HG03103 (cell line): Measurements from ENCODE around the gene SLC25A21.
"Not testable (repeated sequence)": the region's sequence is repeated elsewhere in the genome, so short reads cannot be mapped to it uniquely, and the experiment has no call there.

Experiments used
- ATAC-seq: cut with Tn5 transposase; IDR thresholded peaks from one replicate; pipeline ENCODE4 v1.9.1; 2021; ENCODE audit warnings: low read depth; ENCODE audit not compliant: unreplicated experiment

SLC25A21 gene

DNA sequence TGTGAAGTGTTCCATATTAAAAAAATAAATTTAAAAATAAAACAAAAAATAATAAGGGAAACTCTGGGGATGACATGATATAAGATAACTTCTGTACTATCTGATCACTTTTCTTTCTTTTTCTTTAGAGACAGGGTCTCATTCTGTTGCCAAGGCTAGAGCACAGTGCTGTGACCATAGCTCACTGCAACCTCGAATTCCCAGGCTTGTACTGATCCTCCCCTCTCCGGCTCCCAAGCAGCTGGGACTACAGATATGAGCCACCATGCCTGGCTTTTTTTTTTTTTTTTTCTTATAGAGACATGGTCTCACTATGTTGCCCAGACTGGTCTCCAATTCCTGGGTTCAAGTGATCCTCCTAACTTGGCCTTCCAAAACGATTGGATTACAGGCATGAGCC, 14.9 kb upstream of the SLC25A21 start:
- no peak for ATAC-seq

DNA sequence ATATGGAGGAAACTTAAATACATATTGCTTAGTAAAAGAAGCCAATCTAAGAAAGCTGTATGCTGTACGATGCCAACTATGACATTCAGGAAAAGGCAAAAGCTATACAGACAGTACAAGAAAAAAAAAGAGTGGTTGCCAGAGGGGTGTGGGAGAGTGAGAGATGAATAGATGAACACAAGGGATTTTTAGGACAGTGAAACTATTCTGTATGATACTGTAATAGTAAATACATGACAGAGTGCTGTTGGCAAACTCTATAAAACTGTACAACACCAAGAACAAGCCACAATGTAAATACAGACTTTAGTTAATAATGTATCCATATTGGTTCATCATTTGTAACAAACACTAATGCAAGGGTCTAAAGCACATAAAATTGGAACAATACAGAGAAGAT, 14.5 kb upstream of the SLC25A21 start:
- no peak for ATAC-seq

DNA sequence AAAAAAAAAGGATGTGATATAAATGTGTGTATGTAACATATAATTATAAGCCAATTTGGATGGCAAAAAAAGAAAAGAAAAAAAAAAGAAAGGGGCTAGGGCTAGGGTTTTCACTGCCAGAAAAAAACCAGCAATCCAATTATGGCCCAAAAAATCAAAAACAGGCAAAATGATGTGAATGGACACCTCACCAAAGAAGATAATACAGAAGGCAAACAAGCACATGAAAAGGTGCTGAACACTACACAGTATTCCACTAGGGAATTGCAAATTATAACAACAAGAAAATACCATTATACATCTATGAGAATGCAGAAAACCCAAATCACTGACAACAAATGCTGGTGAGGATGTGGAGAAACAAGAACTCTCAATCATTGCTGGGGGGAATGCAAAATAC, 13.3 kb upstream of the SLC25A21 start:
- no peak for ATAC-seq

- ATAC-seq: not testable (repeated sequence)
Observed at GRCh38 chr14:37184520-37184919, 12.1 kb upstream of the SLC25A21 start.

DNA sequence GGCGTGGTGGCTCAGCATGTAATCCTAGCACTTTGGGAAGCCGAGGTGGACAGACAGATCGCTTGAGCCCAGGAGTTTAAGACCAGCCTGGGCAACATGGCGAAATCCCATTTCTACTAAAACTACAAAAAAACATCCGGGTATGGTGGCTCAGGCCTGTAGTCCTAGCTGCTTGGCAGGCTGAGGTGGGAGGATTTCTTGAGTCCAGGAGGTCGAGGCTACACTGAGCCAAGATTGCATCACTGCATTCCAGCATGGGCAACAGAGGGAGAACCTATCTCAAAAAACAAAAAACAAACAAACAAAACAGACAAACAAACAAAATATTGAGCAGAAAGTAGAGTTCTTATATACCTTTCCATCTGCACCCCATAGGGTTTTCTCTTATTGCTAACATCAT, 9.0 kb upstream of the SLC25A21 start:
- ATAC-seq: no peak

DNA sequence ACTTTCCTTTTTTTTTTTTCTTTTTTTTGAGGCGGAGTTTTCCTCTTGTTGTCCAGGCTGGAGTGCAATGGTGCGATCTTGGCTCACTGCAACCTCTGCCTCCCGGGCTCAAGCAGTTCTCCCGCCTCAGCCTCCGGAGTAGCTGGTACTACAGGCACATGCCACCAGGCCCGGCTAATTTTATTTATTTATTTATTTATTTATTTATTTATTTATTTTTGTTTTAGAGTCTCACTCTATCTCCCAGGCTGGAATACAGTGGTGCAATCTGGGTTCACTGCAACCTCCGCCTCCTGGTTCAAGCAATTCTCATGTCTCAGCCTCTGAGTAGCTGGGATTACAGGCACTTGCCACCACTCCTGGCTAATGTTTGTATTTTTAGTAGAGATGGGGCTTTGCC, 8.5 kb upstream of the SLC25A21 start:
- ATAC-seq: not testable (repeated sequence)

DNA sequence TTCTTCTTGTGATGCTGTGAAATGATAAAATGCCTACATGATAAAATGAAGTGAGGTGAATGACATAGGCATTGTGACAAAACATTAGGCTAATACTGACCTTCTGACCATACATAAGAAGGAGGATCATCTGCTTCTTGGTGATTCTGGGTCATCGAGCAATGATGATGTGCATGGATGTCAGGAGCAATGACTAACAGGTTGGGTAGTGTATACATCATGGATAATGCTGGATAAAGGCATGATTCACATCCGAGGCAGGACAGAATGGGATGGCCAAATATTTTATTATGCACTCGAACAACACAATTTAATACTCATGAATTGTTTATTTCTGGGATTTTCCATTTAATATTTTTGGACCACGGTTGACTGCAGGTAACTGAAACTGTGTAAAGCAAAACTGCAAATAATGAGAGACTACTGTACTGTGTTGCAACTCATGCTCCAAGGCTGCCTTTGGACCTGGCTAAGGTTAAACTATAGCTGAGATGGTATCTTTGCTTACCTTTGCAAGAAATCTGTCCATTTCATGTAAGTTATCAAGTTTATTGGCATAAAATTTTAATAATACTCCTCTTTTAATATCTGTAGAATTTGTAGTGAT, 7.6 kb upstream of the SLC25A21 start:
- ATAC-seq: no peak

- no peak for ATAC-seq
Observed at GRCh38 chr14:37172936-37173614, 669 bp upstream of the SLC25A21 start.

DNA sequence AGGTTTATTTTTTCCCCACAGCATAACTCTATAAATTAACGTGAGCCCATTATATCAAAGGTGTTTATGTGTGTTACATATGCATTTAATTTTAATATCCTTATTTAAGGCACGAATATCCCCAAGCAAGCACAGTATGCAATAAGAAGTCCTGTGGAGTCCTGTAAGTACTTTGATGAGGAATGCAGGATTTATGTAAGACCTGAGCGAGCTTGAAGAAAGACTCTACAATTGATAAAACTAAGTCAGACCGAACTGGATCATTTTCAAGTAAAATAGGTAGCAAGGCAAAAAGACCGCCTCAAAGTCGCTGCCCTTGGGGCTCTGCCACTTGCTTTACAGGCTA, 755 bp downstream of the SLC25A21 start:
- no peak for ATAC-seq

DNA sequence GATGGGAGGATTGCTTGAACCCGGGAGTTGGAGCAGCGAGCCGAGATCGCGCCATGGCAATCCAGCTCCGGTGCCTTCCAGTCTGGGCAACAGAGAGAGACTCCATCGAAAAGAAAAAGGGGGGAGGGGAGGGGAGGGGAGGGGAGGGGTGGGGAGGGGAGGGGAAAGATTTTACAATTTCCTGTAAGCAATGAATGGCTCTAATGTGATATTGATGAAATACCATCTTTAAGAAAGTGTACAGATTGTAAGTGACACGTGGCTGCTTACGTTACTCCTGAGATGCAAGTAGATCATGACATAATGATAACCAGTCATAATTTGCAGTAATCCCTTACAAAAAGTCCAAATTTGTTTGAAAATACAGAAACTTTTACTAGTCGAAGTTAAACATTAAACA, 1.4 kb downstream of the SLC25A21 start:
- ATAC-seq: no peak

DNA sequence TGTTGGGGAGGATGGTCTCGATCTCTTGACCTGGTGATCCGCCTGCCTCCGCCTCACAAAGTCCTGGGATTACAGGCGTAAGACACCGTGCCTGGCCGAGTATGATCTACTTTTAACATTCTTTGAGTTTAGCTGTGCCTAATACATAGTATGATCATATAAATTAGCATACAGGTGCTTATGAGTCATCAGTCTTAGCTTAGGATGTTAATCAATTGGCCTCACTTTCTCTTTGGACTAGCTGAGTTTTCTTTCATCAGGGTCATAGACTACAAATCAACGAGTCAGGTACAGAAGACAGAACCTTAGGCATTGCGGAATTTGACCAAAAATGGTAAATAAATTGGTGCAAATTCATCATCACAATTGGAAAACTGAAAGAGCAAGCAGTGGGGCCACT, 2.2 kb downstream of the SLC25A21 start:
- ATAC-seq: no peak

DNA sequence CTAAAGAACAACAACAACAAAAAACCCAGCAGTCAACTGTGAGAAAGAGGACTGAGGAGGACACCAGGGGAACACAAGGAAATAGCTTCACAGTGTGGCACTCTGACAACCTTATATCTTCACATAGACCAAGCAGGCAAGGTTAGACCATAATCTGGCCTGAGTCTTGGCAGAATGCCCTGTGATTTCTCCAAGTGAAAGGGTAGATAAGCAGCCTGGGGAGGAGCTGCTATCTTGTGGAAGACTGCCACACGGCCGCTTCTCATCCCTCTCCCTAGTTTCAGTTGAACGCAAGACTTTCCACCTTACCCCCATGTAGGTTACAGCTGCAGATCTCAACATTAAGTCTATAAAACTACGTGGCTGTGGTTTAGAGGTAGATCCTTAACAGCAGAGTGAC, 3.7 kb downstream of the SLC25A21 start:
- ATAC-seq: no peak

GRCh38 chr14:37167151-37168047, 5.0 kb downstream of the SLC25A21 start:
- ATAC-seq: no peak

DNA sequence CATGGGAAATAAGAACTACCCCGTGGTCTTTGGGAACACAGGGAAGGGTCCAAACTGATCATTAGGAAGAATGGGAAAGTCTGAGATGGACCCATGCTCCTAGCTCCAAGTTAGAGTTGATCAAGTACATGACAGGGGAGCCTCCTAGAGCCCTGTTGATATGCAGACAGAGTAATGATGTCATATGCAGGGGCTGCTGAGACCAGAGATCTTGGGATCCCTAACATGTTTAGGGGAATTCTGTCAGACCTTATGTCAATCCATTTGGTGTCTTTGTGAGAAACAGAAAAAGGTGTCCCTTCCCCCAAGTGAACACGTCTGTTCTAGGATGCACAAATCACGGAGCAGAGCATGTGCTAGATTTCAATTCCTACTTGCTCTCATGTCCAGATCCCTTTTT, 6.6 kb downstream of the SLC25A21 start:
- ATAC-seq: no peak

- ATAC-seq: not testable (repeated sequence)
Observed at GRCh38 chr14:37162307-37162706, 10.1 kb downstream of the SLC25A21 start.

- ATAC-seq: no peak
Observed at GRCh38 chr14:37157987-37158386, 14.4 kb downstream of the SLC25A21 start.

DNA sequence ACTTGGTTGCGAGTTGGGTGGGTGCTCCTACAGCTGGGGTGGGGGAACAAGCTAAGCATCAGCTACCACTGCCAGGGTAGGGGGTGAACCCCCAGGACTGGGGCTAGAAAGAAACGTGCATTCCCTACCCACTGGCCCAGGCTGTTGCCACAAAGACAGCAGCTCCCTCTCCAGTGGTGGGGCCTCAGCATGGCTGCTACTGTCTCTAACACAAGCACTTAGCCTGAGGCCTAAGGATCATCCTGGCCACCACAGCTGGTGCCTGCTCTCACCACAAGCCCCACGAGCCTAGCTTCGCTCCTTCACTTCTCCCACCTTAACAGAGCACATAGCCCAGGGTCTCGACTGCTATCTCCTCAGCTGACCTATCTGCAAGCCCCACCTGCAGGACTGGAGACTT, 18.9 kb downstream of the SLC25A21 start:
- ATAC-seq: no peak

GRCh38 chr14:37153005-37153404, 19.4 kb downstream of the SLC25A21 start:
- no peak for ATAC-seq

GRCh38 chr14:37150414-37150813, 22.0 kb downstream of the SLC25A21 start:
- ATAC-seq: peak; percentile 67

GRCh38 chr14:37147310-37147880, 25.0 kb downstream of the SLC25A21 start:
- no peak for ATAC-seq

- not testable (repeated sequence) for ATAC-seq
Observed at GRCh38 chr14:37146438-37146837, 26.0 kb downstream of the SLC25A21 start.
